IPS-15b (cell line): Measurements from ENCODE around the gene DTX4.

ENCODE experiments used
- H3K27me3 ChIP-seq: one replicate; pipeline ENCODE4 v1.6.1; 2013; ENCODE audit warnings: low read length; ENCODE audit not compliant: control insufficient read depth, insufficient read depth
- H3K36me3 ChIP-seq: one replicate; pipeline ENCODE4 v1.6.1; 2013; ENCODE audit warnings: low read length; ENCODE audit not compliant: control insufficient read depth, insufficient read depth
- H3K4me1 ChIP-seq: one replicate; pipeline ENCODE4 v1.6.1; 2013; ENCODE audit warnings: mild to moderate bottlenecking, low read length; ENCODE audit not compliant: control insufficient read depth, insufficient read depth
- H3K4me3 ChIP-seq: one replicate; pipeline ENCODE4 v1.5.1; 2013; ENCODE audit warnings: low read depth, low read length
- H3K9ac ChIP-seq: one replicate; pipeline ENCODE4 v1.6.1; 2013; ENCODE audit warnings: low read depth, mild to moderate bottlenecking, low read length
- H3K9me3 ChIP-seq: one replicate; pipeline ENCODE4 v1.6.1; 2013; ENCODE audit warnings: mild to moderate bottlenecking, low read length; ENCODE audit not compliant: control insufficient read depth, insufficient read depth

DTX4 gene

GRCh38 chr11:59198726-59199125 lies 26.8 kb downstream of the DTX4 start:
- H3K4me1 ChIP-seq = no peaks in the 10 kb centered on the region
- H3K4me3 ChIP-seq = no peak overlapping the region
- peaks cover 24% of the 10 kb centered on the region for H3K36me3 ChIP-seq
- H3K9ac ChIP-seq = no peak overlapping the region
- H3K27me3 ChIP-seq = no peaks in the 10 kb centered on the region
- no peaks in the 10 kb centered on the region for H3K9me3 ChIP-seq

GRCh38 chr11:59199546-59200422 lies 27.9 kb downstream of the DTX4 start:
- no peak overlapping the region for H3K4me3 ChIP-seq
- peaks cover 24% of the 10 kb centered on the region for H3K36me3 ChIP-seq
- H3K9ac ChIP-seq = no peak overlapping the region
- H3K4me1 ChIP-seq = no peaks in the 10 kb centered on the region
- no peaks in the 10 kb centered on the region for H3K27me3 ChIP-seq
- no peaks in the 10 kb centered on the region for H3K9me3 ChIP-seq

GRCh38 chr11:59200423-59200746 lies 28.5 kb downstream of the DTX4 start:
- H3K36me3 ChIP-seq = peaks cover 19% of the 10 kb centered on the region
- no peak overlapping the region for H3K9ac ChIP-seq
- no peaks in the 10 kb centered on the region for H3K9me3 ChIP-seq
- H3K4me1 ChIP-seq = no peaks in the 10 kb centered on the region
- H3K27me3 ChIP-seq = no peaks in the 10 kb centered on the region
- no peak overlapping the region for H3K4me3 ChIP-seq

- no peaks in the 10 kb centered on the region for H3K27me3 ChIP-seq
- no peak overlapping the region for H3K4me3 ChIP-seq
- no peaks in the 10 kb centered on the region for H3K4me1 ChIP-seq
- no peaks in the 10 kb centered on the region for H3K9me3 ChIP-seq
- H3K9ac ChIP-seq = no peak overlapping the region
- peaks cover 12% of the 10 kb centered on the region for H3K36me3 ChIP-seq
Measured at GRCh38 chr11:59201353-59201752, 29.4 kb downstream of the DTX4 start.

- Histone ChIP-seq H3K4me3 (no peak overlapping the region), H3K9ac (no peak overlapping the region), H3K36me3 (peaks cover 9% of the 10 kb centered on the region), H3K4me1 (no peaks in the 10 kb centered on the region), H3K9me3 (no peaks in the 10 kb centered on the region), H3K27me3 (no peaks in the 10 kb centered on the region)
Measured at GRCh38 chr11:59204746-59205145, 32.8 kb downstream of the DTX4 start.

- H3K9me3 ChIP-seq = no peaks in the 10 kb centered on the region
- H3K4me1 ChIP-seq = no peaks in the 10 kb centered on the region
- H3K4me3 ChIP-seq = no peak overlapping the region
- H3K27me3 ChIP-seq = no peaks in the 10 kb centered on the region
- peaks cover 9% of the 10 kb centered on the region for H3K36me3 ChIP-seq
- no peak overlapping the region for H3K9ac ChIP-seq
Measured at GRCh38 chr11:59205648-59206047, 33.7 kb downstream of the DTX4 start.

- peaks cover 7% of the 10 kb centered on the region for H3K36me3 ChIP-seq
- H3K27me3 ChIP-seq = no peaks in the 10 kb centered on the region
- no peak overlapping the region for H3K4me3 ChIP-seq
- H3K9me3 ChIP-seq = no peaks in the 10 kb centered on the region
- H3K4me1 ChIP-seq = no peaks in the 10 kb centered on the region
- H3K9ac ChIP-seq = no peak overlapping the region
Measured at GRCh38 chr11:59206635-59207034, 34.7 kb downstream of the DTX4 start.

GRCh38 chr11:59207988-59208451 lies 36.1 kb downstream of the DTX4 start:
- no peak overlapping the region for H3K9ac ChIP-seq
- peaks cover 6% of the 10 kb centered on the region for H3K36me3 ChIP-seq
- no peaks in the 10 kb centered on the region for H3K27me3 ChIP-seq
- H3K9me3 ChIP-seq = no peaks in the 10 kb centered on the region
- no peaks in the 10 kb centered on the region for H3K4me1 ChIP-seq
- no peak overlapping the region for H3K4me3 ChIP-seq

- Histone ChIP-seq H3K9me3 (no peaks in the 10 kb centered on the region), H3K4me3 (no peak overlapping the region), H3K4me1 (no peaks in the 10 kb centered on the region), H3K27me3 (no peaks in the 10 kb centered on the region), H3K36me3 (peaks cover 6% of the 10 kb centered on the region), H3K9ac (no peak overlapping the region)
Measured at GRCh38 chr11:59208956-59209355, 37.0 kb downstream of the DTX4 start.

- Histone ChIP-seq H3K4me1 (no peaks in the 10 kb centered on the region), H3K36me3 (no peaks in the 10 kb centered on the region), H3K9ac (no peak overlapping the region), H3K27me3 (no peaks in the 10 kb centered on the region), H3K4me3 (no peak overlapping the region), H3K9me3 (no peaks in the 10 kb centered on the region)
Measured at GRCh38 chr11:59212222-59212621, 40.3 kb downstream of the DTX4 start.

GRCh38 chr11:59212744-59213631 lies 41.1 kb downstream of the DTX4 start, which contains the start of gene MPEG1:
Gene MPEG1 (minus strand): TSS chr11:59212927. CDS start chr11:59212865, 62 bp downstream.
- Histone ChIP-seq H3K36me3 (no peaks in the 10 kb centered on the region), H3K4me1 (no peaks in the 10 kb centered on the region), H3K27me3 (no peaks in the 10 kb centered on the region), H3K9ac (no peak within 1 kb of the TSS), H3K4me3 (no peak within 1 kb of the TSS), H3K9me3 (no peaks in the 10 kb centered on the region)
